Common myeloid progenitor, CD34-positive (primary cell): ENCODE data around the gene CATSPER3.

Experiments used
- CTCF ChIA-PET: fragments of 350-600 bp; sonication (Branson Sonifier 250); formaldehyde crosslinking; loops from one replicate; lab custom pipeline; 2021; ENCODE audit warnings: antibody characterized with exemption; lab: Charles Lee
- POLR2A ChIA-PET: fragments of 350-600 bp; sonication (Branson Sonifier 250); formaldehyde crosslinking; loops from one replicate; lab custom pipeline; 2021; ENCODE audit warnings: antibody characterized with exemption; lab: Charles Lee
- DNase-seq, 3 donors: peaks; one replicate each; pipeline versions ENCODE4 v3.0.0 to v3.0.0-alpha.2; 2013
- H3K27ac ChIP-seq, 2 experiments: 1 replicate in 1 of 2; 2 replicates in 1 of 2; pipeline ENCODE4 v1.7.0; 2013; ENCODE audit warnings: inconsistent platforms in 2 of 2, low read length in 2 of 2, mild to moderate bottlenecking in 2 of 2, low read depth in 1 of 2, moderate library complexity in 1 of 2; ENCODE audit not compliant: severe bottlenecking in 2 of 2, insufficient read depth in 1 of 2, poor library complexity in 1 of 2
- H3K27me3 ChIP-seq, 5 experiments: replicated peaks in 2 of 5; 1 replicate in 3 of 5; 2 replicates in 2 of 5; pipeline versions ENCODE4 v1.6.1 to v1.7.0; 2013; ENCODE audit warnings: low read length in 4 of 5, mild to moderate bottlenecking in 2 of 5, moderate library complexity in 2 of 5, inconsistent platforms in 1 of 5; ENCODE audit not compliant: insufficient read depth in 5 of 5, control insufficient read depth in 4 of 5
- H3K36me3 ChIP-seq, 4 experiments: 1 replicate in 2 of 4; 2 replicates in 2 of 4; pipeline versions ENCODE4 v1.6.1 to v1.7.0; 2013; ENCODE audit warnings: low read length in 3 of 4, control low read depth in 1 of 4, mild to moderate bottlenecking in 1 of 4; ENCODE audit not compliant: control insufficient read depth in 4 of 4, insufficient read depth in 4 of 4
- H3K4me1 ChIP-seq, 4 experiments: 1 replicate in 3 of 4; 2 replicates in 1 of 4; pipeline versions ENCODE4 v1.6.1 to v1.7.1; 2013; ENCODE audit warnings: low read length in 3 of 4, mild to moderate bottlenecking in 3 of 4, control low read depth in 1 of 4, inconsistent platforms in 1 of 4, moderate library complexity in 1 of 4; ENCODE audit not compliant: control insufficient read depth in 4 of 4, insufficient read depth in 4 of 4; ENCODE audit errors: control extremely low read depth in 1 of 4
- H3K4me3 ChIP-seq, 7 experiments: 1 replicate in 4 of 7; 2 replicates in 3 of 7; pipeline versions ENCODE4 v1.5.1 to v1.7.0; 2013; ENCODE audit warnings: mild to moderate bottlenecking in 7 of 7, low read length in 6 of 7, moderate library complexity in 6 of 7, inconsistent platforms in 2 of 7, low read depth in 2 of 7, control low read depth in 1 of 7; ENCODE audit not compliant: insufficient read depth in 4 of 7, control insufficient read depth in 1 of 7; ENCODE audit errors: extremely low read depth in 1 of 7
- H3K9me3 ChIP-seq, 5 experiments: 1 replicate in 4 of 5; 2 replicates in 1 of 5; pipeline versions ENCODE4 v1.6.1 to v1.7.1; 2013; ENCODE audit warnings: low read length in 4 of 5, mild to moderate bottlenecking in 2 of 5, inconsistent platforms in 1 of 5, low read depth in 1 of 5, moderate library complexity in 1 of 5; ENCODE audit not compliant: control insufficient read depth in 4 of 5, insufficient read depth in 2 of 5; ENCODE audit errors: control extremely low read depth in 1 of 5
- WGBS: methylation state at CpG from one replicate; pipeline ENCODE4 v1.1.5; 2013; ENCODE audit not compliant: insufficient coverage; 5-methylcytosine and 5-hydroxymethylcytosine counted together

Gene CATSPER3

GRCh38 chr5:135009736-135010501 is 42.2 kb downstream of the CATSPER3 start:
- no peak for DNase-seq
- ChIA-PET CTCF (interaction anchor here (0.6 kb wide), 1 partner anchor 23 kb away, joined by 3 read pairs; no protein-coding TSS in a partner anchor), POLR2A (no interaction called here)
- Histone ChIP-seq H3K36me3 (no peaks in the 10 kb centered on the region), H3K4me1 (no peaks in the 10 kb centered on the region), H3K27me3 (peaks cover 0 to 4% (median 0%) of the 10 kb centered on the region in 5 experiments), H3K27ac (no peak overlapping the region), H3K4me3 (no peak overlapping the region), H3K9me3 (no peaks in the 10 kb centered on the region)
- whole genome bisulfite sequencing: 96% methylated on average over 10 of the region's 11 CpGs

GRCh38 chr5:135010502-135011354 is 43.0 kb downstream of the CATSPER3 start:
- Histone ChIP-seq H3K36me3 (no peaks in the 10 kb centered on the region), H3K9me3 (no peaks in the 10 kb centered on the region), H3K4me3 (no peak overlapping the region), H3K27me3 (peaks cover 0 to 6% (median 0%) of the 10 kb centered on the region in 5 experiments), H3K4me1 (no peaks in the 10 kb centered on the region), H3K27ac (no peak overlapping the region)
- ChIA-PET POLR2A (no interaction called here), CTCF (interaction anchor here (0.6 kb wide), 1 partner anchor 24 kb away, joined by 3 read pairs; no protein-coding TSS in a partner anchor)
- 85% methylated on average over 3 of the region's 3 CpGs for WGBS
- no peak for DNase-seq

- WGBS: 95% methylated on average over 3 of the region's 4 CpGs
- H3K4me1 ChIP-seq: no peaks in the 10 kb centered on the region
- no peak overlapping the region for H3K4me3 ChIP-seq
- H3K36me3 ChIP-seq: no peaks in the 10 kb centered on the region
- no peak for DNase-seq
- no peaks in the 10 kb centered on the region for H3K9me3 ChIP-seq
- H3K27ac ChIP-seq: no peak overlapping the region
- ChIA-PET CTCF (interaction anchor here (1.1 kb wide), 1 partner anchor 180 kb away, joined by 4 read pairs; no protein-coding TSS in a partner anchor), POLR2A (no interaction called here)
- H3K27me3 ChIP-seq: peaks cover 0 to 6% (median 0%) of the 10 kb centered on the region in 5 experiments
Measured at GRCh38 chr5:135011355-135012032, 43.8 kb downstream of the CATSPER3 start.

GRCh38 chr5:135012033-135012588 is 44.4 kb downstream of the CATSPER3 start:
- CTCF ChIA-PET: interaction anchor here (1.1 kb wide), 1 partner anchor 179 kb away, joined by 4 read pairs; no protein-coding TSS in a partner anchor
- Histone ChIP-seq H3K27ac (no peak overlapping the region), H3K4me3 (no peak overlapping the region), H3K9me3 (no peaks in the 10 kb centered on the region), H3K27me3 (peaks cover 0 to 6% (median 0%) of the 10 kb centered on the region in 5 experiments), H3K4me1 (no peaks in the 10 kb centered on the region), H3K36me3 (no peaks in the 10 kb centered on the region)
- POLR2A ChIA-PET: no interaction called here
- 100% methylated on average over 1 of the region's 2 CpGs for WGBS
- no peak for DNase-seq

GRCh38 chr5:135012951-135013391 is 45.3 kb downstream of the CATSPER3 start:
- ChIA-PET POLR2A (no interaction called here), CTCF (interaction anchor here (1.4 kb wide), 1 partner anchor 13 kb away, joined by 3 read pairs; no protein-coding TSS in a partner anchor)
- no peaks in the 10 kb centered on the region for H3K4me1 ChIP-seq
- no peak overlapping the region for H3K4me3 ChIP-seq
- H3K27ac ChIP-seq: no peak overlapping the region
- peaks cover 0 to 6% (median 0%) of the 10 kb centered on the region in 5 experiments for H3K27me3 ChIP-seq
- H3K36me3 ChIP-seq: no peaks in the 10 kb centered on the region
- DNase-seq: no peak
- no peaks in the 10 kb centered on the region for H3K9me3 ChIP-seq
- WGBS: 100% methylated on average over 4 of the region's 5 CpGs

GRCh38 chr5:135013445-135013844 is 45.7 kb downstream of the CATSPER3 start:
- Histone ChIP-seq H3K4me1 (no peaks in the 10 kb centered on the region), H3K9me3 (no peaks in the 10 kb centered on the region), H3K4me3 (no peak overlapping the region), H3K27ac (no peak overlapping the region), H3K27me3 (peaks cover 0 to 6% (median 0%) of the 10 kb centered on the region in 5 experiments), H3K36me3 (no peaks in the 10 kb centered on the region)
- POLR2A ChIA-PET: no interaction called here
- no peak for DNase-seq
- WGBS: 99% methylated on average over 7 of the region's 7 CpGs
- CTCF ChIA-PET: interaction anchor here (1.4 kb wide), 1 partner anchor 12 kb away, joined by 3 read pairs; no protein-coding TSS in a partner anchor
